GM06990 (cell line): ENCODE data around the gene ABCB6.

Experiments
- DNase-seq: peaks from one replicate; pipeline ENCODE4 v3.0.0-alpha.2; 2011; ENCODE audit not compliant: insufficient read length; ENCODE audit errors: extremely low read depth
- H3K27me3 ChIP-seq: replicated peaks from 2 replicates; pipeline ENCODE4 v1.6.0; 2011; ENCODE audit warnings: low read length; ENCODE audit not compliant: control insufficient read depth, insufficient read depth
- H3K36me3 ChIP-seq: 2 replicates; pipeline ENCODE4 v1.5.1; 2011; ENCODE audit warnings: low read length; ENCODE audit not compliant: control insufficient read depth, insufficient read depth
- H3K4me3 ChIP-seq: replicated peaks from 2 replicates; pipeline ENCODE4 v1.5.1; 2011; ENCODE audit warnings: low read depth, mild to moderate bottlenecking, control low read depth, low read length
- TF ChIP-seq, protein P1 (sequence below): IDR thresholded peaks from 2 replicates; pipeline ENCODE4 v1.5.1; 2011; ENCODE audit warnings: low read length, control low read depth, mild to moderate bottlenecking, inconsistent platforms; ENCODE audit not compliant: insufficient read depth, poor library complexity, severe bottlenecking

The ABCB6 gene

DNA sequence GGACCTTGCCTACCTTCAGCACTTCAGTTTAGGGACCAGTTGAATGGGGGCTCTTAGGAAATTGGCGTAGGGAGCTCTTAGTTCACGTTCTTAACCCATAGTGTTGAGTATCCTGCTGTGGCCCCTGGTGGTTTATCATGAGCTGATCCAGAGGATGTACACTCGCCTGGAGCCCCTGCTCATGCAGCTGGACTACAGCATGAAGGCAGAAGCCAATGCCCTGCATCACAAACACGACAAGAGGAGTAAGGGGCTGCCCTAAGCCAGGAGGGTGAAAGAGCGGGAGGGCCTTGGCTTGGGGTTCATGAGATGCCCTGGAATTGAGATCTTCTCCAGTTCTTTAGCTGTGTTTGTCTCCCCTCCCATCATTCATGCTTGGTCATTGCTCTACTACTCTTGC, 37.8 kb downstream of the ABCB6 start:
- no peak for DNase-seq
- Histone ChIP-seq H3K4me3 (no peak overlapping the region), H3K36me3 (peaks cover 31% of the 10 kb centered on the region), H3K27me3 (no peaks in the 10 kb centered on the region)
- TF ChIP-seq, protein P1, sequence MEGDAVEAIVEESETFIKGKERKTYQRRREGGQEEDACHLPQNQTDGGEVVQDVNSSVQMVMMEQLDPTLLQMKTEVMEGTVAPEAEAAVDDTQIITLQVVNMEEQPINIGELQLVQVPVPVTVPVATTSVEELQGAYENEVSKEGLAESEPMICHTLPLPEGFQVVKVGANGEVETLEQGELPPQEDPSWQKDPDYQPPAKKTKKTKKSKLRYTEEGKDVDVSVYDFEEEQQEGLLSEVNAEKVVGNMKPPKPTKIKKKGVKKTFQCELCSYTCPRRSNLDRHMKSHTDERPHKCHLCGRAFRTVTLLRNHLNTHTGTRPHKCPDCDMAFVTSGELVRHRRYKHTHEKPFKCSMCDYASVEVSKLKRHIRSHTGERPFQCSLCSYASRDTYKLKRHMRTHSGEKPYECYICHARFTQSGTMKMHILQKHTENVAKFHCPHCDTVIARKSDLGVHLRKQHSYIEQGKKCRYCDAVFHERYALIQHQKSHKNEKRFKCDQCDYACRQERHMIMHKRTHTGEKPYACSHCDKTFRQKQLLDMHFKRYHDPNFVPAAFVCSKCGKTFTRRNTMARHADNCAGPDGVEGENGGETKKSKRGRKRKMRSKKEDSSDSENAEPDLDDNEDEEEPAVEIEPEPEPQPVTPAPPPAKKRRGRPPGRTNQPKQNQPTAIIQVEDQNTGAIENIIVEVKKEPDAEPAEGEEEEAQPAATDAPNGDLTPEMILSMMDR = no peak

DNA sequence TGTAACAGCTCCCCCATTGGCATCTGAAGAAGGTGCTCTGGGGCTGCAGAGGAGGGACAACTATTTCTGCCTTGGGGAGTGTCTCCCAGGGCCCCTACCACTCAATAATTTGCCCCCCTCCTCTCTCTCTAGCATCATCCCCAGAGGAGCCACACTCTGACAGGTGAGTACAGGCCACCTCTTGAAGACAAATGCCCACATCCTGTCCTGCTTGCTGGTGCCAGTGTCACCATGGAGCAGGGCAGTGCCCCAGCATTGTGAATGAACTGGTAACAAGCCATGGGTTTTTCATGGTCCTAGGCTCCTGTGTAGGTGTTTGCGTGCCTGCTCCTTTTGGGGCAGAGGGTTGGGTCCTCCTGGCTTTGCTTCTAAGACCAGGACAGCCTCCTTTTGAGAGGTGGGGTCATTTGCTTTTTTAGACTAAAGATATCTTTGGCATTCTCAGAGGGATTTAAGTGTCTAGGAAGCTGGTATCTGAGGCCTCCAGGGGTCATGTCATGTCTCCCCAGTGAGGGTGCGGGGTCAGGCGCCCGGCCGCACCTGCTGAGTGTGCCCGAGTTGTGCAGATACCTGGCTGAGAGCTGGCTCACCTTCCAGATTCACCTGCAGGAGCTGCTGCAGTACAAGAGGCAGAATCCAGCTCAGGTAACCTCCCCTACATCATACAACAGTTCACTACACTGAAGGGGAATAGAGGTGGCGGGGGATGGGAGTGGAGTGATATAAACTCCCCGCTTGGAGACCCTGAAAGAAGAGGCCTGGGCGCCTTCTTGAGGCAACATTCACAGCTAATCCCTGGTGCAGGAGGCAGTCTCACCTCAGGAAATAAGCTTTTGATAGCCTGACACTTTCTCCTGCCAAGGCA, 38.9 kb downstream of the ABCB6 start:
- peaks cover 33% of the 10 kb centered on the region for H3K36me3 ChIP-seq
- TF ChIP-seq, protein P1 = no peak

DNA sequence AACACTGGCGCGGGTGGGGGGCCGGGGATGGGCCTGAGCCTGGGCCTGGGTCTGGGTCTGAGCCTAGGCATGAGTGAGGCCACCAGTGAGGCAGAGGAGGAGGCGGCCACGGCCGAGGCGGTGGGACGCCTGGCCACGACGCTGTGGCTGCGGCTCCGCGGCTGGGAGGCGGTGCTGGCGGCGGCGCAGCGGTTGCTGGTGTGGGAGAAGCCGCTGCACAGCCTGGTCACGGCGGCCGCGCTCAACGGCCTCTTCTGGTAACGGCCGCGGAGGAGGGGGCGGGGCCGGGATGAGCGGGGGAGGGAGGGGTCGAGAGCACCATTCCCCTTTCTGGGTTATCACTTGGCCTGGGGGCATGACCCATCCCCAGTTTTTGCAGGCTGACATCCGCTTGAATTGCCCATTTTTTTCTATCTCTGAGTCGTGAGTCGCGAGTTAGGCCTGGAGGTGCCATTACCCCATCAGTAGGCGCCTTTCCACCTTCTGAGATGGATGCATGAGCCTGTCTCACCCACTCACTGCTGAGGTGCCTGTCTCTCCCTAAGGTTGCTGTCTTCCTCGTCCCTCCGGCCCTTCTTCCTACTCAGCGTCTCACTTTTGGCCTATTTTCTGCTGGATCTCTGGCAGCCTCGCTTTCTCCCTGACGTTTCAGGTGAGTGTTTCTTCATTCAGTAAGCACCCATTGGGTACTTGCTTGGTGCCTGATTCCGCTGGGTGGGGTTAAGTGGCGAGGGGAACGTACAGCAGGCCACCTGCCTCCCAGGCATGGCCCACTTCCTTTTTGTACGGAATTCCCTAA, 40.2 kb downstream of the ABCB6 start:
- Histone ChIP-seq H3K4me3 (peak overlapping the region; percentile 67), H3K36me3 (peaks cover 38% of the 10 kb centered on the region), H3K27me3 (no peaks in the 10 kb centered on the region)
- peak; percentile 22 for DNase-seq
- TF ChIP-seq, protein P1 = no peak

More for the DNA sequence above, 38.9 kb downstream of the ABCB6 start:
- DNase-seq = no peak
- H3K27me3 ChIP-seq = no peaks in the 10 kb centered on the region
- H3K4me3 ChIP-seq = no peak overlapping the region

DNA sequence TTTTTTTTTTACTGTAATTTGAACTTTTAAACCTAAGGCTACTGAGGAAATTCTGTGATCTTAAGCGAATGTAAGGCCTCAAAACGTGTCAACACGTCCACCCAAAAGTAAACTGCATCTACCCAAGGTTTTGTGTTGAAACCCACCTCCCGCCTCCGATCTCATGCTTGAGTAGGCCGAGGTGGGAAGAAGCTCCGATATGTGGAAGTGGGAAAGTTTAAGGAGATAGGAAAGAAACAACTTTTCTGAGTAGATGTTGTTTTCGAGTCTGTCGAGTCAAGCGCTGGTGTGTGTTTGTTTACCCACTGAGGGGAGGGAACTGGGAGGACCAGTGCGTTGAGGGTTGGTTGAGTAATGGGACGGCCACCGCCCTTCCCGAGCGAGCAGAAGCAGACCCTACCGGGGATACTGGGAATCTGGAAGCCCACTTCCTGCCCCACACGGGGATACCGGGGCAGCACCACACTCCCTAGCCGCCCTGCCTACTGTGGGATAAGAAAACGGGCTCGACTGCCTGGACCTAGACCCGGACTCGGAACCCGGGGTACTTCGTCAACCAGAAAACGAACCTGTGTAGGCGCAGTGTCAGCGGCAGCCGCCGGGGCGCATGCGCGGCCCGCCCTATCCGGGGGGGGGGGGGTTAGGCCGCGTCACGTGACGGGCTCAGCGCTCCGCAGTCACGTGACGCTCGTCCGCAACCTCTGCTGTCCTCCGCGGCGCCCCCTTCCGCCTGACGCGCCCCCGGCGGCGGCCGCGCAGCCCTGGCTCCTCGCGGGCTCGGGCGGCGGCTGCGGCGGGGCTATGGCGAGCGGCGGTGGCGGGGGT, 41.0 kb downstream of the ABCB6 start, which contains the start of gene RETREG2:
Gene RETREG2, plus strand, starts transcription at position 724 of the 825 bp plus-strand sequence. Its CDS starts 78 bp downstream, at position 802.
- peak; percentile 94 for DNase-seq
- TF ChIP-seq, protein P1 = no peak
- Histone ChIP-seq H3K36me3 (peaks cover 38% of the 10 kb centered on the region), H3K4me3 (peak within 1 kb of the TSS; percentile 96), H3K27me3 (no peaks in the 10 kb centered on the region)

DNA sequence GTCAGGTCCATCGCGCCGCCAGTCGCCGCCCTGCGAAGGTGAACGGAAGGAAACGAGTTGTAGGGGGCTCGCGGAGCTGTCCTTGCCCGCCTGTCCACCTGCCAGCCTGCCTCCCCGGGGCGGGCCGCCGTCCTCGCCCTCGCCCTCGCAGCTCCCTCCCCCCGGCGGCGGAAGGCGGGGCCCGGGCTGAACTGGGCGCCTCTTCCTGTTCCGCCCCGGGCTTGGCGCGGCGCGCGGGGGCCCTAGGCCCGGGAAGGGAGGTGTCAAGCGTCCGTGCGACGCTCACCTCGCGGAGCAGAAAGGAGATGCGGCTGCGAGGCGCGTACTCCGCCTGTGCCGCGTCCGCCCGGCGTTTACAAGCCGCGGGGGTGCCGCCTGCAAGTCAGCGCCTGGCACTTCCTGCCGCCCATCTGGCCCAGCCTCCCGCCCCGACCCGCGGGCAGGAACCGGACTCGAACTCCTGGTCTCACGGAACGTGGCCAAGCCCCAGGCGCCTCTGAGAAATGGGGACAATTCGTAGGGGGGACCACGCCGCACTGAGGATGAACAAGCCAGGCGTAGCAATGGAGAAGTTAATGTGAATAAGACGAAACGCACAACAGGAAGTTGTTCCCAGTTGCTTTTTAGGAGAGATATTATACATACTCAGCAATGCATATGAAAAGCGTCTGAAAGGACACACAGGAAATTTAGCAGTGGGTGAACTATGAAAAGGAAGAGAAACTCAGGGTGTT, 41.8 kb downstream of the ABCB6 start, which contains the start of gene CNPPD1:
Gene CNPPD1, minus strand, starts transcription at position 108 of the 734 bp plus-strand sequence. Its CDS starts 97 bp downstream, at position 11.
- peak within 1 kb of the TSS; percentile 96 for H3K4me3 ChIP-seq
- no peaks in the 10 kb centered on the region for H3K27me3 ChIP-seq
- DNase-seq = peak; percentile 94
- H3K36me3 ChIP-seq = peaks cover 35% of the 10 kb centered on the region
- TF ChIP-seq, protein P1 = no peak
